BLaER1 (cell line): Measurements from ENCODE around the gene CPM.

Source experiments
- H3K27ac ChIP-seq: shearing (Covaris generic); formaldehyde crosslinking; 2 replicates; pipeline ENCODE4 v1.8.1; 2022
- H3K27me3 ChIP-seq: shearing (Covaris generic); formaldehyde crosslinking; 2 replicates; pipeline ENCODE4 v1.8.1; 2022
- H3K36me3 ChIP-seq: shearing (Covaris generic); formaldehyde crosslinking; 2 replicates; pipeline ENCODE4 v1.8.1; 2022
- H3K4me1 ChIP-seq: shearing (Covaris generic); formaldehyde crosslinking; 2 replicates; pipeline ENCODE4 v1.8.1; 2022
- H3K4me2 ChIP-seq: shearing (Covaris generic); formaldehyde crosslinking; 2 replicates; pipeline ENCODE4 v1.8.1; 2022
- H3K4me3 ChIP-seq: shearing (Covaris generic); formaldehyde crosslinking; 2 replicates; pipeline ENCODE4 v1.8.1; 2022
- H3K9ac ChIP-seq: shearing (Covaris generic); formaldehyde crosslinking; 2 replicates; pipeline ENCODE4 v1.8.1; 2022
- H3K9me3 ChIP-seq: shearing (Covaris generic); formaldehyde crosslinking; 2 replicates; pipeline ENCODE4 v1.8.1; 2022
- H4K20me1 ChIP-seq: shearing (Covaris generic); formaldehyde crosslinking; 2 replicates; pipeline ENCODE4 v1.8.1; 2022
- Cebpa-rat ChIP-seq: shearing (Covaris generic); IDR thresholded peaks from 2 replicates; pipeline ENCODE4 v1.8.1; 2022

Gene CPM

DNA sequence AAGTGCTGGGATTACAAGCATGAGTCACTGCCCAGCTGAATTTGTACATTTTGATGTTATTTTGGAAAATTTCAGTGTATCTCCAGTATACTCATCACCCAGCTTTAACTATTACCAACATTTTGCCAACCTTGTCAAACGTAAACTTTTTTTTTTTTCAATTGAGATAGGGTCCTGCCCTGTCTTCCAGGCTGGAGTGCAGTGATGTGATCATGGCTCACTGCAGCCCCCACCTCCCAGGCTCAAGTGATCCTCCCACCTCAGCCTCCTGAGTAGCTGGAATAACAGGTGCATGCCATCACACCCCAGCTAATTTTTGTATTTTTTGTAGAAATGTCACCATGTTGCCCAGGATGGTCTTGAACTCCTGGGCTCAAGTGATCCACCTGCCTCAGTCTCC is 95.8 kb downstream of the CPM start:
- Histone ChIP-seq H3K36me3 (peaks cover 93% of the 10 kb centered on the region), H4K20me1 (peaks cover 98% of the 10 kb centered on the region), H3K4me2 (no peak overlapping the region), H3K27me3 (no peaks in the 10 kb centered on the region), H3K9ac (no peak overlapping the region), H3K4me1 (peaks cover 77% of the 10 kb centered on the region), H3K9me3 (no peaks in the 10 kb centered on the region), H3K27ac (no peak overlapping the region), H3K4me3 (no peak overlapping the region)
- TF ChIP-seq Cebpa-rat = no peak

GRCh38 chr12:68835333-68835908 is 97.5 kb downstream of the CPM start:
- Histone ChIP-seq H3K9ac (0 out of 2 replicates have a peak overlapping the region, but pooled peaks have one; percentile 10), H4K20me1 (peaks cover 98% of the 10 kb centered on the region), H3K4me3 (no peak overlapping the region), H3K27me3 (no peaks in the 10 kb centered on the region), H3K4me2 (peak overlapping the region; percentile 58), H3K27ac (peak overlapping the region; percentile 45), H3K36me3 (peaks cover 93% of the 10 kb centered on the region), H3K4me1 (peaks cover 79% of the 10 kb centered on the region), H3K9me3 (no peaks in the 10 kb centered on the region)
- TF ChIP-seq Cebpa-rat = no peak

- Histone ChIP-seq H3K4me3 (no peak overlapping the region), H4K20me1 (peaks cover 98% of the 10 kb centered on the region), H3K4me1 (peaks cover 83% of the 10 kb centered on the region), H3K36me3 (peaks cover 93% of the 10 kb centered on the region), H3K27me3 (no peaks in the 10 kb centered on the region), H3K4me2 (peak overlapping the region; percentile 58), H3K27ac (no peak overlapping the region), H3K9me3 (no peaks in the 10 kb centered on the region), H3K9ac (no peak overlapping the region)
- no peak for TF ChIP-seq Cebpa-rat
Measured at GRCh38 chr12:68833508-68833907, 99.5 kb downstream of the CPM start.

DNA sequence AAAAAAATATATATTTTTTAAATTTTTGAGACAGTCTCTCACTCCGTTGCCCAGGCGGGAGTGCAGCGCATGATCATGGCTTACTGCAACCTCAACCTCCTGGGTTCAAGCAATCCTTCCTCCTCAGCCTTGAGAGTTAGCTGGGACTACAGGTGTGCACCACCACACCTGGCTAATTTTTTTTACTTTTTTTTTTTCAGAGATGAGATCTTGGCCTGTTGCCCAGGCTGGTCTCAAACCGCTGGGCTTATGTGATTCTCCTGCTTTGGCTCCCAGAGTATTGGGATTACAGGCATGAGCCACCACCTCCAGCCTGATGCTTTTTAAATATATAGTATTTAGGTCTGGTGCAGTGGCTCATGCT is 100.5 kb downstream of the CPM start:
- H3K27me3 ChIP-seq = no peaks in the 10 kb centered on the region
- no peak overlapping the region for H3K9ac ChIP-seq
- TF ChIP-seq Cebpa-rat = no peak
- peaks cover 98% of the 10 kb centered on the region for H4K20me1 ChIP-seq
- H3K27ac ChIP-seq = no peak overlapping the region
- H3K36me3 ChIP-seq = peaks cover 95% of the 10 kb centered on the region
- H3K4me2 ChIP-seq = peak overlapping the region; percentile 25; the same call in 1 of the 2 replicates
- peaks cover 76% of the 10 kb centered on the region for H3K4me1 ChIP-seq
- no peaks in the 10 kb centered on the region for H3K9me3 ChIP-seq
- H3K4me3 ChIP-seq = no peak overlapping the region

DNA sequence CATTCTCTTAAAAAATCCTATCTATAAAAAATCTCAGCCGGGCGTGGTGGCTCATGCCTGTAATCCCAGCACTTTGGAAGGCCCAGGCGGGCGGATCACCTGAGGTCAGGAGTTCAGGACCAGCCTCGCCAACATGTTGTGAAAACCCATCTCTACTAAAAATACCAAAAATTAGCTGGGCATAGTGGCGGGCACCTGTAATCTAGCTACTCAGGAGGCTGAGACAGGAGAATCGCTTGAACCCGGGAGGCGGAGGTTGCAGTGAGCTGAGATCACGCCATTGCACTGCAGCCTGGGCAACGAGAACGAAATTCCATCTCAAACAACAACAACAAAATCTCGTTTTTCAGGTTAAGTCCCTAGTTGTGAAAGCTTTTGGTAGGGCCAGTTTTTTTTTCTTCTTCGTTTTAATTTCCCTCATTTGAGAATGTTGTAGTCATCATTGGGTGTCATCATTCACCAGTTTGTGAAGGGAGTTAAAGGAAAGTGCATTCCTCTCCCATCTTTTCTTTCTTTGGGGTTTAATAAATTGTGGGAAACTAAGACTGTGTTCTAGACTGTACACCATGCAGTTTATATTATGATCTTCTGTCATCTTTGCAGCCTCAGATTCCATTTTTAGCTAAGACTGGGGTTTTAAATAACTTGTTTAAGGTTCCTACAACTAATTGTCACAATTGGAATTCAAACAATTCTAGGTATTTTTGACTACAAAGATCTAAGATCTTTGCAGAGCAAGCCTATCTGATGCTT is 101.0 kb downstream of the CPM start:
- Histone ChIP-seq H3K27ac (no peak overlapping the region), H3K9ac (no peak overlapping the region), H3K4me1 (peaks cover 71% of the 10 kb centered on the region), H3K4me2 (peak overlapping the region; percentile 30; the same call in 1 of the 2 replicates), H3K36me3 (peaks cover 95% of the 10 kb centered on the region), H3K4me3 (no peak overlapping the region), H3K27me3 (no peaks in the 10 kb centered on the region), H3K9me3 (no peaks in the 10 kb centered on the region), H4K20me1 (peaks cover 98% of the 10 kb centered on the region)
- TF ChIP-seq Cebpa-rat = no peak

GRCh38 chr12:68831272-68831671 is 101.7 kb downstream of the CPM start:
- peaks cover 95% of the 10 kb centered on the region for H3K36me3 ChIP-seq
- H3K9me3 ChIP-seq = no peaks in the 10 kb centered on the region
- H3K27ac ChIP-seq = no peak overlapping the region
- no peak overlapping the region for H3K9ac ChIP-seq
- TF ChIP-seq Cebpa-rat = no peak
- peak overlapping the region; percentile 30; the same call in 1 of the 2 replicates for H3K4me2 ChIP-seq
- H3K4me3 ChIP-seq = no peak overlapping the region
- peaks cover 98% of the 10 kb centered on the region for H4K20me1 ChIP-seq
- no peaks in the 10 kb centered on the region for H3K27me3 ChIP-seq
- H3K4me1 ChIP-seq = peaks cover 68% of the 10 kb centered on the region

GRCh38 chr12:68828672-68829068 is 104.3 kb downstream of the CPM start:
- peaks cover 96% of the 10 kb centered on the region for H3K36me3 ChIP-seq
- H3K27me3 ChIP-seq = no peaks in the 10 kb centered on the region
- no peak overlapping the region for H3K4me3 ChIP-seq
- H3K9ac ChIP-seq = no peak overlapping the region
- H4K20me1 ChIP-seq = peaks cover 98% of the 10 kb centered on the region
- peaks cover 54% of the 10 kb centered on the region for H3K4me1 ChIP-seq
- H3K9me3 ChIP-seq = no peaks in the 10 kb centered on the region
- H3K4me2 ChIP-seq = no peak overlapping the region
- no peak overlapping the region for H3K27ac ChIP-seq
- TF ChIP-seq Cebpa-rat = no peak

DNA sequence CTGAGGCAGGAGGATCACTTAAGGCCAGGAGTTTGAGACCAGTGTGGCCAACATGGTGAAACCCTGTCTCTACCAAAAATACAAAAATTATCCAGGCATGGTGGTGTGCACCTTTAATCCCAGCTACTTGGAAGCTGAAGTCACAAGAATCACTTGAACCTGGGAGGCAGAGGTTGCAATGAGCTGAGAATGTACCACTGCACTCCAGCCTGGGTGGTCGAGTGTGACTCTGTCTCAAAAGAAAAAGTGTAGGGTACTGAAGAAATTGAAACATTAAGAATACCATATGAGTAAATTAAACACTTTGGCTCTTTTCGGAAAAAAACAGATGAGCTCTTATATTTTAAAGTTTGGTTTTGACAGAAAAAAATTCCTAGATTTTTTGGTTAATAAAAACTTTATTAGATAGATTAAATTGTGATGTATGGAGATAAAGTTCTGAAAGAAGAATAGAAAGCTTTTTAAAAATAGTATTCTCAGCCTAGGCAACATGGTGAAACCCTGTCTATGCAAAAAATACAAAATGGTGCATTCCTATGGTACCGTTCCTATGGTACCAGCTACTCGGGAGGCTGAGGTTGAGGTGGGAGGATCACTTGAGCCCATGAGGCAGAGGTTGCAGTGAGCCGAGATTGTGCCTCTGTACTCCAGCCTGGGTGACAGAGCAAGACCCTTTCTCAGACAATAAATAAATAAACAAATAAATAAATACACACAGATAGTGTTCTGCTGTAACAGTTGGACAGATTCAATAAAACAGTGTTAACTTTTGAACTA is 104.9 kb downstream of the CPM start:
- H3K27me3 ChIP-seq = no peaks in the 10 kb centered on the region
- H3K4me2 ChIP-seq = no peak overlapping the region
- peaks cover 97% of the 10 kb centered on the region for H3K36me3 ChIP-seq
- H4K20me1 ChIP-seq = peaks cover 99% of the 10 kb centered on the region
- H3K9me3 ChIP-seq = no peaks in the 10 kb centered on the region
- H3K27ac ChIP-seq = no peak overlapping the region
- H3K9ac ChIP-seq = no peak overlapping the region
- TF ChIP-seq Cebpa-rat = no peak
- peaks cover 56% of the 10 kb centered on the region for H3K4me1 ChIP-seq
- H3K4me3 ChIP-seq = no peak overlapping the region

- peaks cover 100% of the 10 kb centered on the region for H4K20me1 ChIP-seq
- no peak overlapping the region for H3K9ac ChIP-seq
- H3K9me3 ChIP-seq = no peaks in the 10 kb centered on the region
- H3K4me1 ChIP-seq = peaks cover 51% of the 10 kb centered on the region
- peaks cover 98% of the 10 kb centered on the region for H3K36me3 ChIP-seq
- H3K4me3 ChIP-seq = no peak overlapping the region
- no peak overlapping the region for H3K4me2 ChIP-seq
- H3K27ac ChIP-seq = no peak overlapping the region
- H3K27me3 ChIP-seq = no peaks in the 10 kb centered on the region
- no peak for TF ChIP-seq Cebpa-rat
Measured at GRCh38 chr12:68825569-68826217, 107.3 kb downstream of the CPM start.
